ENCODE results near the gene PTPDC1.

DNA sequence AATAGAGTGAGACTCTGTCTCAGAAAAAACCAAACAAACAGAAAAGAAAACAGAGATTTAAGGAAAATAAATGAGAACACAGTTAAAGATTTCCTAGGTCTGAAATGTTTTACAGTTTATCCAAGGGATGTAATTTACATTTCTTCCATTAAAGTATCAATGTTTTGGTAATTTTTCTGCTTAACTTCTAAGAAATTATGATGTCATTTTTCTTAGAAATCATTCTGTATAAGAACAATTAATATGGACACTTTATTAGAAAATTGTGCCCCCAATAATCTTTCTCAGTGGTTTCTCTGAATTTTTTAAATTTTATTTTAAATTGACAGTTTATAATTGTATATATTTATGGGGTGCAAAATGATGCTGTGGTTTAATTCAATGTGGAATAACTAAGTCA lies 49.8 kb upstream of the PTPDC1 start:
- TF ChIP-seq, protein P1, sequence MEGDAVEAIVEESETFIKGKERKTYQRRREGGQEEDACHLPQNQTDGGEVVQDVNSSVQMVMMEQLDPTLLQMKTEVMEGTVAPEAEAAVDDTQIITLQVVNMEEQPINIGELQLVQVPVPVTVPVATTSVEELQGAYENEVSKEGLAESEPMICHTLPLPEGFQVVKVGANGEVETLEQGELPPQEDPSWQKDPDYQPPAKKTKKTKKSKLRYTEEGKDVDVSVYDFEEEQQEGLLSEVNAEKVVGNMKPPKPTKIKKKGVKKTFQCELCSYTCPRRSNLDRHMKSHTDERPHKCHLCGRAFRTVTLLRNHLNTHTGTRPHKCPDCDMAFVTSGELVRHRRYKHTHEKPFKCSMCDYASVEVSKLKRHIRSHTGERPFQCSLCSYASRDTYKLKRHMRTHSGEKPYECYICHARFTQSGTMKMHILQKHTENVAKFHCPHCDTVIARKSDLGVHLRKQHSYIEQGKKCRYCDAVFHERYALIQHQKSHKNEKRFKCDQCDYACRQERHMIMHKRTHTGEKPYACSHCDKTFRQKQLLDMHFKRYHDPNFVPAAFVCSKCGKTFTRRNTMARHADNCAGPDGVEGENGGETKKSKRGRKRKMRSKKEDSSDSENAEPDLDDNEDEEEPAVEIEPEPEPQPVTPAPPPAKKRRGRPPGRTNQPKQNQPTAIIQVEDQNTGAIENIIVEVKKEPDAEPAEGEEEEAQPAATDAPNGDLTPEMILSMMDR (IDR thresholded peaks at IDR 0.05; ENCODE audit: low read depth, low read length) = no peak
- TF ChIP-seq EZH2phosphoT487 (IDR thresholded peaks at IDR 0.05; ENCODE audit: low read depth) = no peak

Measured in OCI-LY3 (cell line).